ENCODE measurements around the gene GSC. TPM values are rescaled to one million over a fixed set of nuclear protein-coding genes. Genes with fewer than 3 reads are reported as not detected.

Gene GSC
- total RNA-seq, 1 experiment from 2014 or later: not detected

- H3K9me2 ChIP-seq (replicated peaks; ENCODE audit: low read length): no peaks in the 10 kb centered on the region
- DNase-seq (no peak), ATAC-seq (no peak)
- H3K27ac ChIP-seq (ENCODE audit: low read length): no peak overlapping the region
- no peaks in the 10 kb centered on the region for H3K36me3 ChIP-seq (ENCODE audit: low read depth, low read length)
- ChIA-PET POLR2A (ENCODE audit: unreplicated experiment) (no interaction called here), CTCF (no interaction called here)
- no peaks in the 10 kb centered on the region for H3F3A ChIP-seq (ENCODE audit: low read length, unreplicated experiment)
- H3K4me3 ChIP-seq (ENCODE audit: low read length): no peak overlapping the region
- H3K4me1 ChIP-seq (ENCODE audit: insufficient read depth, low read length): no peaks in the 10 kb centered on the region
- TF ChIP-seq CTCF (conservative IDR thresholded peaks at IDR 0.05; ENCODE audit: low read depth, low read length) (no peak), EZH2phosphoT487 (IDR thresholded peaks at IDR 0.05; ENCODE audit: borderline replicate concordance, low read length) (no peak), EZH2 (IDR thresholded peaks at IDR 0.05; ENCODE audit: low read length, unreplicated experiment) (no peak)
- intact Hi-C loops (cut with micrococcal nuclease): no loop called here
- H3K27me3 ChIP-seq (ENCODE audit: low read length): peaks cover 7% of the 10 kb centered on the region; the same call in 1 of the 2 replicates
- H3K4me2 ChIP-seq (ENCODE audit: low read length): no peak overlapping the region
- H3K9ac ChIP-seq (ENCODE audit: low read length): no peak overlapping the region
- H3K9me3 ChIP-seq (ENCODE audit: low read length): no peaks in the 10 kb centered on the region
- no peaks in the 10 kb centered on the region for H3K79me2 ChIP-seq (ENCODE audit: low read length)
- BruUV-seq (replicated peaks): no TSS peak
- no peak overlapping the region for H2AFZ ChIP-seq (ENCODE audit: low read length)
- no peaks in the 10 kb centered on the region for H4K20me1 ChIP-seq (ENCODE audit: low read length)
Observed at GRCh38 chr14:94754391-94754942, 15.4 kb downstream of the GSC start.

GRCh38 chr14:94752591-94753436 lies 17.1 kb downstream of the GSC start:
- intact Hi-C loops (cut with micrococcal nuclease): no loop called here
- TF ChIP-seq CTCF (conservative IDR thresholded peaks at IDR 0.05; ENCODE audit: low read depth, low read length) (no peak), EZH2 (IDR thresholded peaks at IDR 0.05; ENCODE audit: low read length, unreplicated experiment) (no peak), EZH2phosphoT487 (IDR thresholded peaks at IDR 0.05; ENCODE audit: borderline replicate concordance, low read length) (no peak)
- BruUV-seq (replicated peaks): no TSS peak

GRCh38 chr14:94751956-94752355 lies 18.0 kb downstream of the GSC start:
- no peaks in the 10 kb centered on the region for H4K20me1 ChIP-seq (ENCODE audit: low read length)
- no peak overlapping the region for H2AFZ ChIP-seq (ENCODE audit: low read length)
- ChIA-PET CTCF (no interaction called here), POLR2A (ENCODE audit: unreplicated experiment) (no interaction called here)
- BruUV-seq (replicated peaks): no TSS peak
- no peak overlapping the region for H3K9ac ChIP-seq (ENCODE audit: low read length)
- intact Hi-C loops (cut with micrococcal nuclease): no loop called here
- TF ChIP-seq CTCF (conservative IDR thresholded peaks at IDR 0.05; ENCODE audit: low read depth, low read length) (no peak), EZH2 (IDR thresholded peaks at IDR 0.05; ENCODE audit: low read length, unreplicated experiment) (no peak), EZH2phosphoT487 (IDR thresholded peaks at IDR 0.05; ENCODE audit: borderline replicate concordance, low read length) (no peak)
- H3K27me3 ChIP-seq (ENCODE audit: low read length): peaks cover 7% of the 10 kb centered on the region; the same call in 1 of the 2 replicates
- H3K4me2 ChIP-seq (ENCODE audit: low read length): no peak overlapping the region
- no peaks in the 10 kb centered on the region for H3K36me3 ChIP-seq (ENCODE audit: low read depth, low read length)
- H3K4me1 ChIP-seq (ENCODE audit: insufficient read depth, low read length): no peaks in the 10 kb centered on the region
- H3K9me3 ChIP-seq (ENCODE audit: low read length): no peaks in the 10 kb centered on the region
- H3K9me2 ChIP-seq (replicated peaks; ENCODE audit: low read length): no peaks in the 10 kb centered on the region
- H3K4me3 ChIP-seq (ENCODE audit: low read length): no peak overlapping the region
- H3F3A ChIP-seq (ENCODE audit: low read length, unreplicated experiment): no peaks in the 10 kb centered on the region
- DNase-seq (no peak), ATAC-seq (no peak)
- H3K27ac ChIP-seq (ENCODE audit: low read length): no peak overlapping the region
- H3K79me2 ChIP-seq (ENCODE audit: low read length): no peaks in the 10 kb centered on the region

More at GRCh38 chr14:94752591-94753436, 17.1 kb downstream of the GSC start:
- peaks cover 7% of the 10 kb centered on the region; the same call in 1 of the 2 replicates for H3K27me3 ChIP-seq (ENCODE audit: low read length)
- no peaks in the 10 kb centered on the region for H3K9me2 ChIP-seq (replicated peaks; ENCODE audit: low read length)
- H3K36me3 ChIP-seq (ENCODE audit: low read depth, low read length): no peaks in the 10 kb centered on the region
- H3K9me3 ChIP-seq (ENCODE audit: low read length): no peaks in the 10 kb centered on the region
- no peaks in the 10 kb centered on the region for H3K79me2 ChIP-seq (ENCODE audit: low read length)
- ChIA-PET POLR2A (ENCODE audit: unreplicated experiment) (no interaction called here), CTCF (no interaction called here)
- no peaks in the 10 kb centered on the region for H3F3A ChIP-seq (ENCODE audit: low read length, unreplicated experiment)
- no peak overlapping the region for H3K4me2 ChIP-seq (ENCODE audit: low read length)
- no peaks in the 10 kb centered on the region for H4K20me1 ChIP-seq (ENCODE audit: low read length)
- H2AFZ ChIP-seq (ENCODE audit: low read length): no peak overlapping the region
- no peak for DNase-seq
- no peak for ATAC-seq
- H3K27ac ChIP-seq (ENCODE audit: low read length): no peak overlapping the region
- H3K9ac ChIP-seq (ENCODE audit: low read length): no peak overlapping the region
- H3K4me1 ChIP-seq (ENCODE audit: insufficient read depth, low read length): no peaks in the 10 kb centered on the region
- no peak overlapping the region for H3K4me3 ChIP-seq (ENCODE audit: low read length)

All from PC-3 (cell line).